ENCODE measurements around the gene TSGA10. TPM values are rescaled to one million over a fixed set of nuclear protein-coding genes. Genes with fewer than 3 reads are reported as not detected.

The TSGA10 gene
- total RNA-seq, 1 experiment from 2014 or later, result 7.5 TPM

- Histone ChIP-seq H3K4me3 (ENCODE audit: low read depth in 2 of 2, low read length in 2 of 2) (no peak overlapping the region), H3K27ac (ENCODE audit: low read length) (no peak overlapping the region), H3K9me3 (ENCODE audit: control insufficient read depth, insufficient read depth, low read depth, low read length) (no peaks in the 10 kb centered on the region), H3K4me1 (ENCODE audit: control insufficient read depth, insufficient read depth, low read length) (no peaks in the 10 kb centered on the region), H3K27me3 (ENCODE audit: control insufficient read depth, insufficient read depth, low read length) (peaks cover 7% of the 10 kb centered on the region; the same call in 1 of the 2 replicates), H3K36me3 (ENCODE audit: control insufficient read depth, insufficient read depth, low read length) (no peaks in the 10 kb centered on the region)
- intact Hi-C loops (cut with micrococcal nuclease; ENCODE audit: unreplicated experiment) (no loop called here), in situ Hi-C loops (cut with HindIII; ENCODE audit: low pct_unique_long_range_greater_than_20kb, low sequenced_read_pairs) (no loop called here)
- CTCF ChIA-PET, result no interaction called here
- TF ChIP-seq POLR2AphosphoS5 (IDR thresholded peaks at IDR 0.05; ENCODE audit: low read depth, low read length) (no peak), TCF7L2 (IDR thresholded peaks at IDR 0.05; ENCODE audit: low read depth, low read length) (no peak), SIN3A (IDR thresholded peaks at IDR 0.05; ENCODE audit: borderline replicate concordance, insufficient read depth, low read depth, low read length) (no peak)
- TF ChIP-seq, protein P1, sequence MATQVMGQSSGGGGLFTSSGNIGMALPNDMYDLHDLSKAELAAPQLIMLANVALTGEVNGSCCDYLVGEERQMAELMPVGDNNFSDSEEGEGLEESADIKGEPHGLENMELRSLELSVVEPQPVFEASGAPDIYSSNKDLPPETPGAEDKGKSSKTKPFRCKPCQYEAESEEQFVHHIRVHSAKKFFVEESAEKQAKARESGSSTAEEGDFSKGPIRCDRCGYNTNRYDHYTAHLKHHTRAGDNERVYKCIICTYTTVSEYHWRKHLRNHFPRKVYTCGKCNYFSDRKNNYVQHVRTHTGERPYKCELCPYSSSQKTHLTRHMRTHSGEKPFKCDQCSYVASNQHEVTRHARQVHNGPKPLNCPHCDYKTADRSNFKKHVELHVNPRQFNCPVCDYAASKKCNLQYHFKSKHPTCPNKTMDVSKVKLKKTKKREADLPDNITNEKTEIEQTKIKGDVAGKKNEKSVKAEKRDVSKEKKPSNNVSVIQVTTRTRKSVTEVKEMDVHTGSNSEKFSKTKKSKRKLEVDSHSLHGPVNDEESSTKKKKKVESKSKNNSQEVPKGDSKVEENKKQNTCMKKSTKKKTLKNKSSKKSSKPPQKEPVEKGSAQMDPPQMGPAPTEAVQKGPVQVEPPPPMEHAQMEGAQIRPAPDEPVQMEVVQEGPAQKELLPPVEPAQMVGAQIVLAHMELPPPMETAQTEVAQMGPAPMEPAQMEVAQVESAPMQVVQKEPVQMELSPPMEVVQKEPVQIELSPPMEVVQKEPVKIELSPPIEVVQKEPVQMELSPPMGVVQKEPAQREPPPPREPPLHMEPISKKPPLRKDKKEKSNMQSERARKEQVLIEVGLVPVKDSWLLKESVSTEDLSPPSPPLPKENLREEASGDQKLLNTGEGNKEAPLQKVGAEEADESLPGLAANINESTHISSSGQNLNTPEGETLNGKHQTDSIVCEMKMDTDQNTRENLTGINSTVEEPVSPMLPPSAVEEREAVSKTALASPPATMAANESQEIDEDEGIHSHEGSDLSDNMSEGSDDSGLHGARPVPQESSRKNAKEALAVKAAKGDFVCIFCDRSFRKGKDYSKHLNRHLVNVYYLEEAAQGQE (IDR thresholded peaks at IDR 0.05; ENCODE audit: insufficient read depth in 1 of 2, low read depth in 2 of 2, low read length in 1 of 2), result no peak
- TF ChIP-seq, protein P2, sequence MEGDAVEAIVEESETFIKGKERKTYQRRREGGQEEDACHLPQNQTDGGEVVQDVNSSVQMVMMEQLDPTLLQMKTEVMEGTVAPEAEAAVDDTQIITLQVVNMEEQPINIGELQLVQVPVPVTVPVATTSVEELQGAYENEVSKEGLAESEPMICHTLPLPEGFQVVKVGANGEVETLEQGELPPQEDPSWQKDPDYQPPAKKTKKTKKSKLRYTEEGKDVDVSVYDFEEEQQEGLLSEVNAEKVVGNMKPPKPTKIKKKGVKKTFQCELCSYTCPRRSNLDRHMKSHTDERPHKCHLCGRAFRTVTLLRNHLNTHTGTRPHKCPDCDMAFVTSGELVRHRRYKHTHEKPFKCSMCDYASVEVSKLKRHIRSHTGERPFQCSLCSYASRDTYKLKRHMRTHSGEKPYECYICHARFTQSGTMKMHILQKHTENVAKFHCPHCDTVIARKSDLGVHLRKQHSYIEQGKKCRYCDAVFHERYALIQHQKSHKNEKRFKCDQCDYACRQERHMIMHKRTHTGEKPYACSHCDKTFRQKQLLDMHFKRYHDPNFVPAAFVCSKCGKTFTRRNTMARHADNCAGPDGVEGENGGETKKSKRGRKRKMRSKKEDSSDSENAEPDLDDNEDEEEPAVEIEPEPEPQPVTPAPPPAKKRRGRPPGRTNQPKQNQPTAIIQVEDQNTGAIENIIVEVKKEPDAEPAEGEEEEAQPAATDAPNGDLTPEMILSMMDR (IDR thresholded peaks at IDR 0.05), result no peak
- no TSS peak for BruUV-seq (replicated peaks)
- POLR2A ChIA-PET, result no interaction called here
- DNase-seq (ENCODE audit: low read depth, low spot score), result no peak
- ATAC-seq, result no peak
These were observed 122.7 kb downstream of the TSGA10 start for GRCh38 chr2:99032001-99032400.

GRCh38 chr2:99031481-99031880, 123.3 kb downstream of the TSGA10 start:
- Histone ChIP-seq H3K4me3 (ENCODE audit: low read depth in 2 of 2, low read length in 2 of 2) (no peak overlapping the region), H3K4me1 (ENCODE audit: control insufficient read depth, insufficient read depth, low read length) (no peaks in the 10 kb centered on the region), H3K27ac (ENCODE audit: low read length) (no peak overlapping the region), H3K9me3 (ENCODE audit: control insufficient read depth, insufficient read depth, low read depth, low read length) (no peaks in the 10 kb centered on the region), H3K36me3 (ENCODE audit: control insufficient read depth, insufficient read depth, low read length) (no peaks in the 10 kb centered on the region), H3K27me3 (ENCODE audit: control insufficient read depth, insufficient read depth, low read length) (peaks cover 7% of the 10 kb centered on the region; the same call in 1 of the 2 replicates)
- no peak for ATAC-seq
- no TSS peak for BruUV-seq (replicated peaks)
- in situ Hi-C loops (cut with HindIII; ENCODE audit: low pct_unique_long_range_greater_than_20kb, low sequenced_read_pairs), result no loop called here
- ChIA-PET CTCF (no interaction called here), POLR2A (no interaction called here)
- TF ChIP-seq, protein P2 (IDR thresholded peaks at IDR 0.05), result no peak
- TF ChIP-seq POLR2AphosphoS5 (IDR thresholded peaks at IDR 0.05; ENCODE audit: low read depth, low read length) (no peak), TCF7L2 (IDR thresholded peaks at IDR 0.05; ENCODE audit: low read depth, low read length) (no peak), SIN3A (IDR thresholded peaks at IDR 0.05; ENCODE audit: borderline replicate concordance, insufficient read depth, low read depth, low read length) (no peak)
- TF ChIP-seq, protein P1 (IDR thresholded peaks at IDR 0.05; ENCODE audit: insufficient read depth in 1 of 2, low read depth in 2 of 2, low read length in 1 of 2), result no peak
- intact Hi-C loops (cut with micrococcal nuclease; ENCODE audit: unreplicated experiment), result no loop called here
- no peak for DNase-seq (ENCODE audit: low read depth, low spot score)

Data from Panc1 (cell line).